ENCODE data around the gene KRT17. TPM values are rescaled to one million over a fixed set of nuclear protein-coding genes. Genes with fewer than 3 reads are reported as not detected.

The KRT17 gene
- polyA plus RNA-seq, 1 donor (not counting 4 experiments of a cell fraction or from before 2014, with no cell fraction given): 8,666 TPM

- Histone ChIP-seq H4K20me1 (ENCODE audit: control insufficient read depth, extremely low read depth, insufficient read depth, low read length) (no peaks in the 10 kb centered on the region), H3K27me3 (ENCODE audit: control insufficient read depth, extremely low read depth, insufficient read depth, low read length) (no peaks in the 10 kb centered on the region), H3K4me2 (ENCODE audit: control insufficient read depth, extremely low read depth, insufficient read depth, low read depth, low read length) (no peak overlapping the region), H3K36me3 (ENCODE audit: control insufficient read depth in 2 of 2, extremely low read depth in 1 of 2, insufficient read depth in 2 of 2, low read length in 2 of 2) (no peaks in the 10 kb centered on the region), H3K4me3 (ENCODE audit: control insufficient read depth in 2 of 3, extremely low read depth in 1 of 3, insufficient read depth in 2 of 3, low read depth in 1 of 3, low read length in 3 of 3) (no peak overlapping the region), H3K9ac (ENCODE audit: control insufficient read depth, extremely low read depth, insufficient read depth, low read length) (no peak overlapping the region), H3K27ac (ENCODE audit: control insufficient read depth, insufficient read depth, low read length) (no peak overlapping the region), H3K9me3 (ENCODE audit: control insufficient read depth, low read depth, low read length) (no peaks in the 10 kb centered on the region), H3K79me2 (ENCODE audit: control insufficient read depth, insufficient read depth, low read length) (no peaks in the 10 kb centered on the region), H3K9me1 (ENCODE audit: control insufficient read depth, extremely low read depth, insufficient read depth, low read length) (no peaks in the 10 kb centered on the region), H2AFZ (ENCODE audit: control insufficient read depth, low read length) (no peak overlapping the region), H3K4me1 (ENCODE audit: control insufficient read depth, extremely low read depth, insufficient read depth, low read length) (peaks cover 22% of the 10 kb centered on the region)
- FAIRE-seq (no peak), DNase-seq (ENCODE audit: low read depth, low spot score) (no peak)
- dilution Hi-C loops (cut with MboI; ENCODE audit: extremely low pct_ligation_motif_present, low sequenced_read_pairs): no loop called here
- no peak for TF ChIP-seq CTCF (optimal IDR thresholded peaks at IDR 0.05 in 1 of 3, IDR thresholded peaks at IDR 0.05 in 1 of 3, conservative IDR thresholded peaks at IDR 0.05 in 1 of 3; ENCODE audit: extremely low read depth in 1 of 3, insufficient read depth in 2 of 3, low read length in 3 of 3)
- TF ChIP-seq EZH2 (IDR thresholded peaks at IDR 0.05; ENCODE audit: low read length): no peak
Measured at GRCh38 chr17:41638194-41638593, 13.8 kb upstream of the KRT17 start.

- H3K4me1 ChIP-seq (ENCODE audit: control insufficient read depth, extremely low read depth, insufficient read depth, low read length): peaks cover 22% of the 10 kb centered on the region
- no peak overlapping the region for H3K4me3 ChIP-seq (ENCODE audit: control insufficient read depth in 2 of 3, extremely low read depth in 1 of 3, insufficient read depth in 2 of 3, low read depth in 1 of 3, low read length in 3 of 3)
- no peak overlapping the region for H3K27ac ChIP-seq (ENCODE audit: control insufficient read depth, insufficient read depth, low read length)
- TF ChIP-seq EZH2 (IDR thresholded peaks at IDR 0.05; ENCODE audit: low read length) (no peak), CTCF (optimal IDR thresholded peaks at IDR 0.05 in 1 of 3, IDR thresholded peaks at IDR 0.05 in 1 of 3, conservative IDR thresholded peaks at IDR 0.05 in 1 of 3; ENCODE audit: extremely low read depth in 1 of 3, insufficient read depth in 2 of 3, low read length in 3 of 3) (no peak)
- no peaks in the 10 kb centered on the region for H3K36me3 ChIP-seq (ENCODE audit: control insufficient read depth in 2 of 2, extremely low read depth in 1 of 2, insufficient read depth in 2 of 2, low read length in 2 of 2)
- H3K27me3 ChIP-seq (ENCODE audit: control insufficient read depth, extremely low read depth, insufficient read depth, low read length): no peaks in the 10 kb centered on the region
- H3K9me3 ChIP-seq (ENCODE audit: control insufficient read depth, low read depth, low read length): no peaks in the 10 kb centered on the region
- FAIRE-seq (no peak), DNase-seq (ENCODE audit: low read depth, low spot score) (no peak)
- H3K9me1 ChIP-seq (ENCODE audit: control insufficient read depth, extremely low read depth, insufficient read depth, low read length): no peaks in the 10 kb centered on the region
- no peaks in the 10 kb centered on the region for H4K20me1 ChIP-seq (ENCODE audit: control insufficient read depth, extremely low read depth, insufficient read depth, low read length)
- no peak overlapping the region for H3K4me2 ChIP-seq (ENCODE audit: control insufficient read depth, extremely low read depth, insufficient read depth, low read depth, low read length)
- H3K79me2 ChIP-seq (ENCODE audit: control insufficient read depth, insufficient read depth, low read length): no peaks in the 10 kb centered on the region
- H3K9ac ChIP-seq (ENCODE audit: control insufficient read depth, extremely low read depth, insufficient read depth, low read length): no peak overlapping the region
- dilution Hi-C loops (cut with MboI; ENCODE audit: extremely low pct_ligation_motif_present, low sequenced_read_pairs): no loop called here
- H2AFZ ChIP-seq (ENCODE audit: control insufficient read depth, low read length): no peak overlapping the region
Measured at GRCh38 chr17:41636652-41637051, 12.3 kb upstream of the KRT17 start.

Measured in keratinocyte (primary cell).